Measurements from ENCODE around the gene CACNG3. TPM values are rescaled to one million over a fixed set of nuclear protein-coding genes. Genes with fewer than 3 reads are reported as not detected.

The CACNG3 gene
- total RNA-seq, 1 donor from 2014 or later, result not detected

- Mint-ChIP-seq H3K27ac (no peak overlapping the region), H3K4me1 (no peaks in the 10 kb centered on the region), H3K36me3 (no peaks in the 10 kb centered on the region), H3K4me3 (no peak overlapping the region), H3K9me3 (no peaks in the 10 kb centered on the region), H3K27me3 (ENCODE audit: low read depth) (peaks cover 23% of the 10 kb centered on the region)
- TF ChIP-seq, protein P1, sequence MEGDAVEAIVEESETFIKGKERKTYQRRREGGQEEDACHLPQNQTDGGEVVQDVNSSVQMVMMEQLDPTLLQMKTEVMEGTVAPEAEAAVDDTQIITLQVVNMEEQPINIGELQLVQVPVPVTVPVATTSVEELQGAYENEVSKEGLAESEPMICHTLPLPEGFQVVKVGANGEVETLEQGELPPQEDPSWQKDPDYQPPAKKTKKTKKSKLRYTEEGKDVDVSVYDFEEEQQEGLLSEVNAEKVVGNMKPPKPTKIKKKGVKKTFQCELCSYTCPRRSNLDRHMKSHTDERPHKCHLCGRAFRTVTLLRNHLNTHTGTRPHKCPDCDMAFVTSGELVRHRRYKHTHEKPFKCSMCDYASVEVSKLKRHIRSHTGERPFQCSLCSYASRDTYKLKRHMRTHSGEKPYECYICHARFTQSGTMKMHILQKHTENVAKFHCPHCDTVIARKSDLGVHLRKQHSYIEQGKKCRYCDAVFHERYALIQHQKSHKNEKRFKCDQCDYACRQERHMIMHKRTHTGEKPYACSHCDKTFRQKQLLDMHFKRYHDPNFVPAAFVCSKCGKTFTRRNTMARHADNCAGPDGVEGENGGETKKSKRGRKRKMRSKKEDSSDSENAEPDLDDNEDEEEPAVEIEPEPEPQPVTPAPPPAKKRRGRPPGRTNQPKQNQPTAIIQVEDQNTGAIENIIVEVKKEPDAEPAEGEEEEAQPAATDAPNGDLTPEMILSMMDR (IDR thresholded peaks at IDR 0.05; ENCODE audit: unreplicated experiment), result no peak
- DNase-seq (ENCODE audit: low spot score in 2 of 2, unreplicated experiment in 2 of 2), result no peak
These were observed 38.7 kb upstream of the CACNG3 start for GRCh38 chr16:24217461-24217860.

- no peak overlapping the region for H3K4me3 Mint-ChIP-seq
- H3K27me3 Mint-ChIP-seq (ENCODE audit: low read depth), result peaks cover 21% of the 10 kb centered on the region
- no peak overlapping the region for H3K27ac Mint-ChIP-seq
- TF ChIP-seq, protein P1 (IDR thresholded peaks at IDR 0.05; ENCODE audit: unreplicated experiment), result no peak
- DNase-seq (ENCODE audit: low spot score in 2 of 2, unreplicated experiment in 2 of 2), result no peak
- H3K36me3 Mint-ChIP-seq, result no peaks in the 10 kb centered on the region
- H3K9me3 Mint-ChIP-seq, result no peaks in the 10 kb centered on the region
- no peaks in the 10 kb centered on the region for H3K4me1 Mint-ChIP-seq
These were observed 37.8 kb upstream of the CACNG3 start for GRCh38 chr16:24218299-24218698.

DNA sequence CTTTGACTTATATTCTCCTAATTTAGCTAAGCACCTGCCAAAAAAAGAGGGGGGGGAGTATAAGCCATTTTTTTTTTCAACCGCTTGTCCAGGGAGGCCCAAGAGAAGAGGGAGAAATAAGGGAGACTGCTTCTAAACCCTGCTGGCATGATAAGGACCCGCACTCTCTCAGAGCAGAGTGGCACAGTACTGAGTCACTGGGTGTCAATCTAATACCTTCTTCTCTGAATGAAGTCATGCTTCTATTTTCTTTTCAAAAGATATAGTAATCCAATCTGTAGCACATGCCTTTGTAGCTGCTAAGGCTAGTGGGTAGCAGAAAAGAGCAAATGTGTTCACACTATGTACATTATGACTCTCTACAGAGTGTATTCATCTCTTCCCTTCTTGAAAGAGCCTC lies 34.9 kb upstream of the CACNG3 start:
- Mint-ChIP-seq H3K27ac (no peak overlapping the region), H3K4me1 (no peaks in the 10 kb centered on the region), H3K9me3 (no peaks in the 10 kb centered on the region), H3K4me3 (no peak overlapping the region), H3K27me3 (ENCODE audit: low read depth) (peaks cover 18% of the 10 kb centered on the region), H3K36me3 (no peaks in the 10 kb centered on the region)
- no peak for DNase-seq (ENCODE audit: low spot score in 2 of 2, unreplicated experiment in 2 of 2)
- TF ChIP-seq, protein P1 (IDR thresholded peaks at IDR 0.05; ENCODE audit: unreplicated experiment), result no peak

DNA sequence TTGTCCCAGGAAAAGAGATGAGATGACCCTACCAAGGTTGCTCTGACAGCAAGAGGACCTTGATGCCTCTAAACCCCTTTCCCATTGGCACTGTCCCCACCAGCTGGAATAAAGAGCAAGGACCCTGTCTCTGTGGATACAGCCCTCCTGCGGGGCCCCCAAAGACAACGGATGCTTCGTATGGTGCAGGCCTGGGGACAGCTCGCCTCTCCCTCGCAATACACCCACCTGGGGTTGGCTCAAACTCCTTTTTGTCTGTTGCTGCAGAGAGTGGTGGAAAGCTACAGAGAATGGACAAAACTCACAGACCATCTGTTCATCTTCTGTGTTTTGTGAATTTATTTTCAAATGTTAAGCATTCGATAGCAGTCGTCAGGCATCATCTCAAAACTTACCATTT lies 27.6 kb upstream of the CACNG3 start:
- Mint-ChIP-seq H3K27me3 (ENCODE audit: low read depth) (peaks cover 9% of the 10 kb centered on the region), H3K4me3 (no peak overlapping the region), H3K36me3 (no peaks in the 10 kb centered on the region), H3K27ac (no peak overlapping the region), H3K9me3 (no peaks in the 10 kb centered on the region), H3K4me1 (no peaks in the 10 kb centered on the region)
- TF ChIP-seq, protein P1 (IDR thresholded peaks at IDR 0.05; ENCODE audit: unreplicated experiment), result no peak
- no peak for DNase-seq (ENCODE audit: low spot score in 2 of 2, unreplicated experiment in 2 of 2)

DNA sequence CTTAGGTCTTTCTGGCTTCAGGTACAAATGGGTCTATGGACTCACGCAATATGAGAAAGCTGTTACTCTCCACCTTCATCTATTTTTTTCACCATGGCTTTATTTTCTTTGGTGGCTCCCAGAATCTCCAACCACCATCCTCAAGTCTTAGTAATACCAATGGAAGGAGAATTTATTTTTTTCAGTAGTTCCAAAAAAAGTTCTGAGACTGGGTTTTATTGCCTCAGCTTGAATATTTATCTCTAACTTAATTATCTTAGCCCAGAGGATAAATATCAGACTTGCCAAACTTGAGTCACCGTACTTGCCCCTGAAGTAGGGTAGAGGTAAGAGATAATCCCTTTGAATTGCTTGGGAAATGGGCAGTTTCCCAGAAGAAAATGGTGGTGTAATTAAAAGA lies 23.2 kb upstream of the CACNG3 start:
- Mint-ChIP-seq H3K9me3 (peaks cover 2% of the 10 kb centered on the region), H3K36me3 (no peaks in the 10 kb centered on the region), H3K27me3 (ENCODE audit: low read depth) (peaks cover 9% of the 10 kb centered on the region), H3K4me1 (no peaks in the 10 kb centered on the region), H3K27ac (no peak overlapping the region), H3K4me3 (no peak overlapping the region)
- no peak for DNase-seq (ENCODE audit: low spot score in 2 of 2, unreplicated experiment in 2 of 2)
- TF ChIP-seq, protein P1 (IDR thresholded peaks at IDR 0.05; ENCODE audit: unreplicated experiment), result no peak

- Mint-ChIP-seq H3K27ac (no peak overlapping the region), H3K27me3 (ENCODE audit: low read depth) (peaks cover 5% of the 10 kb centered on the region), H3K4me1 (no peaks in the 10 kb centered on the region), H3K4me3 (no peak overlapping the region), H3K36me3 (no peaks in the 10 kb centered on the region), H3K9me3 (peaks cover 15% of the 10 kb centered on the region)
- TF ChIP-seq, protein P1 (IDR thresholded peaks at IDR 0.05; ENCODE audit: unreplicated experiment), result no peak
- DNase-seq (ENCODE audit: low spot score in 2 of 2, unreplicated experiment in 2 of 2), result no peak
These were observed 21.4 kb upstream of the CACNG3 start for GRCh38 chr16:24234737-24235136.
